HepG2 (cell line): ENCODE measurements around the gene RABGAP1L. TPM values are rescaled to one million over a fixed set of nuclear protein-coding genes. Genes with fewer than 3 reads are reported as not detected.
A peak's percentile ranks its signal among the peaks of the same experiment; 100 is the strongest.

Experiments
- ATAC-seq: fragments of 200-7000 bp; cut with Tn5 transposase; 3 replicates; pipeline ENCODE4 v1.9.1; 2020; ENCODE audit warnings: mild to moderate bottlenecking, moderate library complexity
- BruUV-seq: library from RNA; stranded (reverse); fragments of 400-500 nt; replicated peaks from 2 replicates; lab custom pipeline; 2021; lab: Mats Ljungman, UMichigan
- CTCF ChIA-PET: fragments of 300-600 bp; formaldehyde crosslinking; extraction: SDS; loops from one replicate; lab custom pipeline; 2021; ENCODE audit warnings: low total read pairs, inconsistent platforms, low intra/inter-chr PET ratio; lab: Yijun Ruan, JAX
- POLR2A ChIA-PET: fragments of 350-600 bp; sonication (Branson Sonifier 250); formaldehyde crosslinking; loops from one replicate; lab custom pipeline; 2020; ENCODE audit warnings: antibody characterized with exemption, inconsistent platforms; lab: Yijun Ruan, JAX
- DNase-seq: peaks from one replicate; pipeline ENCODE4 v3.0.0-alpha.2; 2015; ENCODE audit warnings: low spot score
- FAIRE-seq: peaks from 3 replicates; lab custom pipeline; 2011; peaks lifted over from hg19 to GRCh38; lab: Jason Lieb, UNC
- H2AFZ ChIP-seq: one replicate; pipeline ENCODE4 v1.6.1; 2011; ENCODE audit warnings: low read length, inconsistent platforms
- H3K27ac ChIP-seq: fragments of 300-600 bp; 3 replicates; pipeline ENCODE4 v1.8.0; 2011; ENCODE audit warnings: mixed run types, mild to moderate bottlenecking, mixed read lengths, low read length, inconsistent platforms; ENCODE audit not compliant: insufficient read depth; ENCODE audit errors: extremely low read length
- H3K27me3 ChIP-seq, 2 experiments: fragments of 200-600 bp in 1 of 2; 2 replicates in 1 of 2; 3 replicates in 1 of 2; pipeline versions ENCODE4 v1.6.0 to v1.8.0; 2011; ENCODE audit warnings: low read length in 2 of 2, mild to moderate bottlenecking in 2 of 2, moderate library complexity in 2 of 2, inconsistent platforms in 1 of 2; ENCODE audit not compliant: insufficient read depth in 2 of 2, control insufficient read depth in 1 of 2
- H3K36me3 ChIP-seq, 2 experiments: fragments of 200-600 bp in 1 of 2; replicated peaks in 1 of 2; 2 replicates in 1 of 2; 3 replicates in 1 of 2; pipeline versions ENCODE4 v1.5.1 to v1.8.0; 2011; ENCODE audit warnings: low read length in 2 of 2, inconsistent platforms in 1 of 2; ENCODE audit not compliant: insufficient read depth in 2 of 2, control insufficient read depth in 1 of 2
- H3K4me1 ChIP-seq: 2 replicates; pipeline ENCODE4 v1.5.1; 2012; ENCODE audit warnings: low read length, inconsistent platforms; ENCODE audit not compliant: insufficient read depth
- H3K4me2 ChIP-seq: 2 replicates; pipeline ENCODE4 v1.6.0; 2011; ENCODE audit warnings: low read depth, low read length, inconsistent platforms
- H3K4me3 ChIP-seq, 3 experiments: fragments of 200-600 bp in 1 of 3; sonication (generic), shearing (Covaris generic) in 1 of 3; replicated peaks in 1 of 3; 2 replicates each; pipeline ENCODE4 v1.5.1; 2011 to 2016; ENCODE audit warnings: low read length in 3 of 3, inconsistent platforms in 2 of 3, low read depth in 2 of 3, mild to moderate bottlenecking in 2 of 3, control low read depth in 1 of 3, mixed read lengths in 1 of 3; ENCODE audit not compliant: insufficient read depth in 1 of 3
- H3K79me2 ChIP-seq: one replicate; pipeline ENCODE4 v1.6.1; 2011; ENCODE audit warnings: low read length, inconsistent platforms; ENCODE audit not compliant: insufficient read depth
- H3K9ac ChIP-seq: 2 replicates; pipeline ENCODE4 v1.6.0; 2011; ENCODE audit warnings: mild to moderate bottlenecking, low read depth, low read length, inconsistent platforms; ENCODE audit not compliant: insufficient read depth
- H3K9me3 ChIP-seq: 2 replicates; pipeline ENCODE4 v1.5.1; 2012; ENCODE audit warnings: mild to moderate bottlenecking, low read length
- H4K20me1 ChIP-seq: 2 replicates; pipeline ENCODE4 v1.6.0; 2011; ENCODE audit warnings: inconsistent platforms, mild to moderate bottlenecking, low read length, moderate library complexity; ENCODE audit not compliant: insufficient read depth
- CHCHD3 ChIP-seq: sonication (generic); formaldehyde crosslinking; IDR thresholded peaks from 2 replicates; pipeline ENCODE4 v1.8.0; 2022; ENCODE audit warnings: mild to moderate bottlenecking, missing genetic modification reagents, moderate library complexity
- DR1 ChIP-seq: sonication (generic); formaldehyde crosslinking; IDR thresholded peaks from 2 replicates; pipeline ENCODE4 v1.8.0; 2021; ENCODE audit warnings: mild to moderate bottlenecking, missing genetic modification reagents, inconsistent platforms
- FOXK2 ChIP-seq: fragments of 450-650 bp; IDR thresholded peaks from 2 replicates; pipeline ENCODE4 v1.6.1; 2016
- KDM5B ChIP-seq: sonication (generic); formaldehyde crosslinking; IDR thresholded peaks from 2 replicates; pipeline ENCODE4 v1.4.0; 2020; ENCODE audit warnings: missing genetic modification reagents, mild to moderate bottlenecking, borderline replicate concordance
- RBFOX2 ChIP-seq: fragments of 200-400 bp; formaldehyde crosslinking; IDR thresholded peaks from 2 replicates; pipeline ENCODE4 v1.6.1; 2017; ENCODE audit warnings: low read depth, mild to moderate bottlenecking, low read length
- TBP ChIP-seq: sonication (generic); formaldehyde crosslinking; IDR thresholded peaks from 2 replicates; pipeline ENCODE4 v1.5.0; 2020; ENCODE audit warnings: missing genetic modification reagents
- TBX2 ChIP-seq: sonication (generic); formaldehyde crosslinking; IDR thresholded peaks from 2 replicates; pipeline ENCODE4 v1.5.0; 2020; ENCODE audit warnings: missing genetic modification reagents, mild to moderate bottlenecking, borderline replicate concordance
- ZNF619 ChIP-seq: sonication (generic); formaldehyde crosslinking; IDR thresholded peaks from 2 replicates; pipeline ENCODE4 v1.4.0; 2020; ENCODE audit warnings: mild to moderate bottlenecking, missing genetic modification reagents
- ZNF891 ChIP-seq: sonication (generic); formaldehyde crosslinking; IDR thresholded peaks from 2 replicates; pipeline ENCODE4 v1.5.0; 2020; ENCODE audit warnings: mild to moderate bottlenecking, missing genetic modification reagents
- WGBS: methylation state at CpG from one replicate; pipeline ENCODE4 v1.1.6; 2017; ENCODE audit warnings: low lambda C conversion rate; 5-methylcytosine and 5-hydroxymethylcytosine counted together
- in situ Hi-C: cut with HindIII; loops from 2 replicates; pipeline ENCODE4 v1.10.0; 2017; ENCODE audit warnings: low pct_unique_long_range_greater_than_20kb; ENCODE audit not compliant: extremely low pct_ligation_motif_present
- intact Hi-C: fragments of 100-400 bp; cut with micrococcal nuclease; formaldehyde crosslinking; loops from one replicate; pipeline ENCODE4 v1.10.0; 2022; ENCODE audit not compliant: unreplicated experiment
- polyA plus RNA-seq, 8 experiments: library from polyadenylated mRNA; depleted of rRNA in 3 of 8; stranded (reverse) in 7 of 8; unstranded in 1 of 8; fragments of >200 nt; fragmentation: Illumina TruSeq in 4 of 8; extraction: Trizol in 4 of 8; gene quantifications; 2 replicates each; pipeline versions ENCODE4 v1.2.1 to v1.2.3, GENCODE V29; 2011 to 2016; ENCODE audit warnings: low read depth in 4 of 8, missing spikeins in 1 of 8, mixed read lengths in 1 of 8; ENCODE audit not compliant: insufficient read depth in 1 of 8
- total RNA-seq, 5 experiments: library from RNA; depleted of rRNA; stranded (reverse); fragments of >200 nt; fragmentation: Illumina TruSeq; extraction: Trizol; gene quantifications; 2 replicates each; pipeline ENCODE4 v1.2.3, GENCODE V29; 2016; ENCODE audit warnings: low read depth in 1 of 5

The RABGAP1L gene
- total and polyA plus RNA-seq, 2 of the 13 experiments (the other 11 are each of a cell fraction or from before 2014, with no cell fraction given) = 7.9 to 22.6 TPM

- Histone ChIP-seq H3K4me1 (peaks cover 29% of the 10 kb centered on the region), H3K9me3 (no peaks in the 10 kb centered on the region), H3K79me2 (peaks cover 82% of the 10 kb centered on the region), H3K27ac (no peak overlapping the region), H3K4me2 (no peak overlapping the region), H3K27me3 (no peaks in the 10 kb centered on the region; a peak in 1 of 5 replicates), H3K4me3 (no peak overlapping the region), H2AFZ (no peak overlapping the region), H3K9ac (no peak overlapping the region), H3K36me3 (peaks cover 6 to 39% of the 10 kb centered on the region in 2 experiments), H4K20me1 (peaks cover 4% of the 10 kb centered on the region; the same call in 1 of the 2 replicates)
- BruUV-seq = no TSS peak
- intact Hi-C loops (no loop called here), in situ Hi-C loops (no loop called here)
- no peak for FAIRE-seq
- DNase-seq = no peak
- 93% methylated on average over 2 of the region's 2 CpGs for WGBS
- TF ChIP-seq TBP (CRISPR knock-in tag) = no peak
- TF ChIP-seq KDM5B (CRISPR knock-in tag) = no peak
- TF ChIP-seq TBX2 (CRISPR knock-in tag) = no peak
- no peak for TF ChIP-seq DR1 (CRISPR knock-in tag)
- TF ChIP-seq FOXK2 = no peak
- TF ChIP-seq RBFOX2 = 0 out of 2 replicates have a peak, but pooled peaks have one; percentile 15
- TF ChIP-seq ZNF891 (CRISPR knock-in tag) = no peak
- no peak for TF ChIP-seq CHCHD3
- no peak for TF ChIP-seq ZNF619 (CRISPR knock-in tag)
- ATAC-seq = no peak
- ChIA-PET CTCF (no interaction called here), POLR2A (interaction anchor here (4.1 kb wide), 1 partner anchor 20 kb away, joined by 17 read pairs; the partner anchor contains the start of gene MRPS14)
Observed at GRCh38 chr1:175003521-175003920, 844.2 kb downstream of the RABGAP1L start.
